Measurements from ENCODE around the gene INIP. TPM values are rescaled to one million over a fixed set of nuclear protein-coding genes. Genes with fewer than 3 reads are reported as not detected.

The INIP gene
- total RNA-seq, 1 donor from 2014 or later, result 19.9 TPM

GRCh38 chr9:112744177-112744576 lies 26.3 kb upstream of the INIP start:
- Histone ChIP-seq H3K4me1 (no peaks in the 10 kb centered on the region), H3K27me3 (no peaks in the 10 kb centered on the region), H3K4me3 (no peak overlapping the region), H3K9me3 (no peaks in the 10 kb centered on the region), H3K36me3 (no peaks in the 10 kb centered on the region), H3K27ac (no peak overlapping the region)
- TF ChIP-seq POLR2A (IDR thresholded peaks at IDR 0.05) (no peak), POLR2AphosphoS5 (IDR thresholded peaks at IDR 0.05; ENCODE audit: insufficient read depth in 1 of 2, low read depth in 1 of 2) (no peak)
- TF ChIP-seq, protein P1, sequence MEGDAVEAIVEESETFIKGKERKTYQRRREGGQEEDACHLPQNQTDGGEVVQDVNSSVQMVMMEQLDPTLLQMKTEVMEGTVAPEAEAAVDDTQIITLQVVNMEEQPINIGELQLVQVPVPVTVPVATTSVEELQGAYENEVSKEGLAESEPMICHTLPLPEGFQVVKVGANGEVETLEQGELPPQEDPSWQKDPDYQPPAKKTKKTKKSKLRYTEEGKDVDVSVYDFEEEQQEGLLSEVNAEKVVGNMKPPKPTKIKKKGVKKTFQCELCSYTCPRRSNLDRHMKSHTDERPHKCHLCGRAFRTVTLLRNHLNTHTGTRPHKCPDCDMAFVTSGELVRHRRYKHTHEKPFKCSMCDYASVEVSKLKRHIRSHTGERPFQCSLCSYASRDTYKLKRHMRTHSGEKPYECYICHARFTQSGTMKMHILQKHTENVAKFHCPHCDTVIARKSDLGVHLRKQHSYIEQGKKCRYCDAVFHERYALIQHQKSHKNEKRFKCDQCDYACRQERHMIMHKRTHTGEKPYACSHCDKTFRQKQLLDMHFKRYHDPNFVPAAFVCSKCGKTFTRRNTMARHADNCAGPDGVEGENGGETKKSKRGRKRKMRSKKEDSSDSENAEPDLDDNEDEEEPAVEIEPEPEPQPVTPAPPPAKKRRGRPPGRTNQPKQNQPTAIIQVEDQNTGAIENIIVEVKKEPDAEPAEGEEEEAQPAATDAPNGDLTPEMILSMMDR (IDR thresholded peaks at IDR 0.05), result no peak
- no peak for DNase-seq (ENCODE audit: extremely low spot score in 2 of 2)
- intact Hi-C loops (cut with DNase I), result no loop called here

DNA sequence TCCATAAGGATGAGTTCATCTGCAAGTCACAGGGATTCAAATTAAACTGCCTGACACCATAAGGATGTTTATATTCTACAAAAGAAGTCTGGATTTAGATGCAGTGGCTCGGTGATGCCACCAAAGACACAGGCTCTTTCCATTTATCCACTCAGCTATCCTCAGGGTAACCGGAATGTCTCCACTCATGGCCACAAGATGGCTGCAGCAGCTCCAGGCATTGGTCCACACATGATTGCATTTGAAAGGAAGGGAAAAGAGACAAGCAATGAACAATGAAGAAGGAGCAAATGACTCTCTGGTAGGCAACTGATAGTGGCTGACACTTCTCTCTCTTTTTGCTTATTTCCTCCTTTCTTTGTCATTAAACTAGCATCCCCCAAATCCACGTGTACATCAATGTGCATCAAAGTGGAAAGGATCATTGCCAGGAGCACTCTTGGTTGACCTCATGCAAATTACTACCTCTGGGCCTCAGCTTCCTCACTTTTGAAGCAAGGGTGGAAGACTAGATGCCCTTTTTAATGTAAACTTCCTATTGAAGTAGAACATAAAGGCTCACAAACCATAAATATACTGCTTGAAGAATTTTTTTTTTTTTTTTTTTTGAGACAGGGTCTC lies 25.4 kb upstream of the INIP start:
- no peak overlapping the region for H3K4me3 ChIP-seq
- H3K4me1 ChIP-seq, result no peaks in the 10 kb centered on the region
- H3K9me3 ChIP-seq, result no peaks in the 10 kb centered on the region
- H3K27ac ChIP-seq, result no peak overlapping the region
- no peak for TF ChIP-seq POLR2AphosphoS5 (IDR thresholded peaks at IDR 0.05; ENCODE audit: insufficient read depth in 1 of 2, low read depth in 1 of 2)
- TF ChIP-seq POLR2A (IDR thresholded peaks at IDR 0.05), result no peak
- TF ChIP-seq, protein P1 (IDR thresholded peaks at IDR 0.05), result no peak
- intact Hi-C loops (cut with DNase I), result no loop called here
- no peaks in the 10 kb centered on the region for H3K27me3 ChIP-seq
- no peaks in the 10 kb centered on the region for H3K36me3 ChIP-seq
- no peak for DNase-seq (ENCODE audit: extremely low spot score in 2 of 2)

DNA sequence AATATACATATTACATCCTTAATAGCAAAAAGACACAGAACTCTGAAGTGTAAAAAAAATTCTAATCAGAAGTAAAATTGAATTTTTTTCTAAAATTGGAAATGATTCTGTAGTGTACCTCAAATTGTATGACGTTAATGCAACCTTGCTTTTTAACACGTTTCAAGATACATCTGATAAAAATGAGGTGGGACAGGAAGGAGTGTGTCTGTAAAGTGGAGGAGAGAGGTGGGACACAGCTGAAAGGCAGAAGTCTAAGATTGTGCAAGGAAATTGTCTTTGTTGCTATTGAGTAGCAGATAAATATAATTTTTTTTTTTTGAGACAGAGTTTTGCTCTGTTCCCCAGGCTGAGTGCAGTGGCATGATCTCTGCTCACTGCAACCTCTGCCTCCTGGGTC lies 17.0 kb upstream of the INIP start:
- H3K36me3 ChIP-seq, result no peaks in the 10 kb centered on the region
- no peak overlapping the region for H3K27ac ChIP-seq
- H3K27me3 ChIP-seq, result no peaks in the 10 kb centered on the region
- no peaks in the 10 kb centered on the region for H3K9me3 ChIP-seq
- no peak for DNase-seq (ENCODE audit: extremely low spot score in 2 of 2)
- no peaks in the 10 kb centered on the region for H3K4me1 ChIP-seq
- H3K4me3 ChIP-seq, result no peak overlapping the region
- TF ChIP-seq POLR2AphosphoS5 (IDR thresholded peaks at IDR 0.05; ENCODE audit: insufficient read depth in 1 of 2, low read depth in 1 of 2), result no peak
- TF ChIP-seq, protein P1 (IDR thresholded peaks at IDR 0.05), result no peak
- TF ChIP-seq POLR2A (IDR thresholded peaks at IDR 0.05), result no peak
- intact Hi-C loops (cut with DNase I), result no loop called here

GRCh38 chr9:112731971-112732370 lies 14.1 kb upstream of the INIP start:
- TF ChIP-seq, protein P1 (IDR thresholded peaks at IDR 0.05), result no peak
- TF ChIP-seq POLR2AphosphoS5 (IDR thresholded peaks at IDR 0.05; ENCODE audit: insufficient read depth in 1 of 2, low read depth in 1 of 2) (no peak), POLR2A (IDR thresholded peaks at IDR 0.05) (no peak)
- DNase-seq (ENCODE audit: extremely low spot score in 2 of 2), result no peak

DNA sequence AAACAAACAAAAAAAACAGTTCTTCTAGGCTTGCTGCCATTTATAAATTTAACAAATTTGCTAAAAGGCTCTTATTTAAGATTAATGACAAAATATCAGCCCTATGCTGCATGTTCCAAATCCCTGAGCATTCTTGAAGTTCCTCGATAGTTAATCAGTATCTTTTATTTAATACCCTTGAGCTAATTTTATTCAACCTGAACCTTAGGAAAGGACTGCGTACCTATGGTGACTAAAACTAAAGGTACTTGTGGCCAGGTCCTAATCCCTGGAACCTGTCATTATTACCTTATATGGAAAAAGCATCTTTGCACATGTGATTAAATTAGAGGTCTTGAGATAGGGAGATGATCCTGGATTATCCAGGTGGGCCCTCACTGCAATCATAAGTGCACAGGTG lies 10.5 kb upstream of the INIP start:
- Histone ChIP-seq H3K4me3 (no peak overlapping the region), H3K27me3 (no peaks in the 10 kb centered on the region), H3K4me1 (no peaks in the 10 kb centered on the region), H3K27ac (no peak overlapping the region), H3K9me3 (no peaks in the 10 kb centered on the region), H3K36me3 (no peaks in the 10 kb centered on the region)
- intact Hi-C loops (cut with DNase I), result no loop called here
- no peak for TF ChIP-seq POLR2A (IDR thresholded peaks at IDR 0.05)
- TF ChIP-seq, protein P1 (IDR thresholded peaks at IDR 0.05), result no peak
- no peak for DNase-seq (ENCODE audit: extremely low spot score in 2 of 2)

More at GRCh38 chr9:112731971-112732370, 14.1 kb upstream of the INIP start:
- Histone ChIP-seq H3K9me3 (no peaks in the 10 kb centered on the region), H3K27me3 (no peaks in the 10 kb centered on the region), H3K36me3 (no peaks in the 10 kb centered on the region), H3K4me3 (no peak overlapping the region), H3K4me1 (no peaks in the 10 kb centered on the region), H3K27ac (no peak overlapping the region)
- intact Hi-C loops (cut with DNase I), result no loop called here

Data from vagina (tissue), 2 donors.